Activated T-cell treated with anti-CD3 and anti-CD28 coated beads, Interleukin-2, amount 50 U/mL, for 1 hour (primary cell): ENCODE results near the gene PSMA5.
A peak's percentile ranks its signal among the peaks of the same experiment; 100 is the strongest.
"Not testable (repeated sequence)": the region's sequence is repeated elsewhere in the genome, so short reads cannot be mapped to it uniquely, and the experiment has no call there.

Experiments
- DNase-seq: peaks from one replicate; pipeline ENCODE4 v3.0.0-alpha.2; 2020

Gene PSMA5

GRCh38 chr1:109427171-109427467, 871 bp upstream of the PSMA5 start:
- DNase-seq = no peak

GRCh38 chr1:109425391-109426280, 612 bp downstream of the PSMA5 start:
- DNase-seq = no peak

GRCh38 chr1:109423498-109423897, 2.8 kb downstream of the PSMA5 start:
- DNase-seq = no peak

GRCh38 chr1:109412551-109412950, 13.7 kb downstream of the PSMA5 start:
- no peak for DNase-seq

GRCh38 chr1:109404838-109405237, 21.4 kb downstream of the PSMA5 start:
- DNase-seq = no peak

GRCh38 chr1:109402025-109402424, 24.2 kb downstream of the PSMA5 start:
- DNase-seq = no peak

GRCh38 chr1:109400035-109400655, 26.1 kb downstream of the PSMA5 start:
- no peak for DNase-seq

- DNase-seq = no peak
Measured at GRCh38 chr1:109399326-109399957, 26.8 kb downstream of the PSMA5 start.

GRCh38 chr1:109398343-109399225, 27.7 kb downstream of the PSMA5 start:
- DNase-seq = no peak

GRCh38 chr1:109397581-109398342, 28.5 kb downstream of the PSMA5 start, which contains the start of gene SORT1:
Gene SORT1, minus strand, starts transcription at chr1:109397918. Its CDS starts 26 bp downstream, at chr1:109397892.
- peak; percentile 70 for DNase-seq

GRCh38 chr1:109396871-109397580, 29.2 kb downstream of the PSMA5 start:
- no peak for DNase-seq

- DNase-seq = no peak
Measured at GRCh38 chr1:109396513-109396839, 29.8 kb downstream of the PSMA5 start.

GRCh38 chr1:109395602-109396512, 30.4 kb downstream of the PSMA5 start:
- DNase-seq = no peak

GRCh38 chr1:109395282-109395599, 31.0 kb downstream of the PSMA5 start:
- DNase-seq = not testable (repeated sequence)

GRCh38 chr1:109394591-109395281, 31.5 kb downstream of the PSMA5 start:
- no peak for DNase-seq

GRCh38 chr1:109393617-109394233, 32.5 kb downstream of the PSMA5 start:
- DNase-seq = no peak

- DNase-seq = no peak
Measured at GRCh38 chr1:109392788-109393616, 33.2 kb downstream of the PSMA5 start.

- no peak for DNase-seq
Measured at GRCh38 chr1:109392037-109392787, 34.0 kb downstream of the PSMA5 start.
